HepG2 (cell line): ENCODE data around the gene UGT1A8. TPM values are rescaled to one million over a fixed set of nuclear protein-coding genes. Genes with fewer than 3 reads are reported as not detected.

Experiments used
- ATF5 ChIP-seq: sonication (generic); formaldehyde crosslinking; IDR thresholded peaks from 2 replicates; pipeline ENCODE4 v1.4.0; 2020; ENCODE audit warnings: mild to moderate bottlenecking, low read depth, missing genetic modification reagents
- CEBPG ChIP-seq: IDR thresholded peaks from 2 replicates; pipeline ENCODE4 v1.6.1; 2016
- DBP ChIP-seq: sonication (generic); formaldehyde crosslinking; IDR thresholded peaks from 2 replicates; pipeline ENCODE4 v1.4.0; 2020; ENCODE audit warnings: missing genetic modification reagents; ENCODE audit errors: not compliant biosample characterization
- GTF3A ChIP-seq: sonication (generic); formaldehyde crosslinking; conservative IDR thresholded peaks from 2 replicates; pipeline ENCODE4 v1.4.0; 2020; ENCODE audit warnings: mild to moderate bottlenecking, missing genetic modification reagents
- JUND ChIP-seq: sonication (generic); formaldehyde crosslinking; IDR thresholded peaks from 2 replicates; pipeline ENCODE4 v1.8.0; 2022; ENCODE audit warnings: mild to moderate bottlenecking, missing genetic modification reagents
- KLF13 ChIP-seq: sonication (generic); formaldehyde crosslinking; IDR thresholded peaks from 2 replicates; pipeline ENCODE4 v1.4.0; 2020; ENCODE audit warnings: mild to moderate bottlenecking, missing genetic modification reagents
- MAZ ChIP-seq, 2 experiments: sonication (generic) in 1 of 2; formaldehyde crosslinking in 1 of 2; IDR thresholded peaks; 2 replicates each; pipeline versions ENCODE4 v1.5.0 to v1.6.1; 2012 to 2020; ENCODE audit warnings: low read depth in 2 of 2, mild to moderate bottlenecking in 2 of 2, borderline replicate concordance in 1 of 2, improper control_type of control experiment in 1 of 2, low read length in 1 of 2, missing genetic modification reagents in 1 of 2, moderate library complexity in 1 of 2
- NCOA2 ChIP-seq: sonication (generic); formaldehyde crosslinking; IDR thresholded peaks from 2 replicates; pipeline ENCODE4 v1.8.0; 2022; ENCODE audit warnings: inconsistent platforms
- PBX2 ChIP-seq: IDR thresholded peaks from 2 replicates; pipeline ENCODE4 v1.6.1; 2016; ENCODE audit warnings: control low read depth
- RARA ChIP-seq: IDR thresholded peaks from 2 replicates; pipeline ENCODE4 v1.6.1; 2016; ENCODE audit warnings: missing genetic modification reagents, missing compliant biosample characterization
- SIN3B ChIP-seq: fragments of 150-350 bp; IDR thresholded peaks from 2 replicates; pipeline ENCODE4 v1.6.1; 2014; ENCODE audit warnings: low read length
- SKIL ChIP-seq: sonication (generic); formaldehyde crosslinking; IDR thresholded peaks from 2 replicates; pipeline ENCODE4 v1.8.0; 2022; ENCODE audit warnings: missing genetic modification reagents, mild to moderate bottlenecking, moderate library complexity, borderline replicate concordance
- SP1 ChIP-seq, 2 experiments: fragments of 450-650 bp in 1 of 2; sonication (generic) in 1 of 2; formaldehyde crosslinking in 1 of 2; IDR thresholded peaks; 2 replicates each; pipeline versions ENCODE4 v1.4.0 to v1.6.1; 2016 to 2020; ENCODE audit warnings: missing genetic modification reagents in 1 of 2
- YEATS2 ChIP-seq: sonication (generic); formaldehyde crosslinking; IDR thresholded peaks from 2 replicates; pipeline ENCODE4 v1.4.0; 2020; ENCODE audit warnings: missing genetic modification reagents, borderline replicate concordance
- ZBTB38 ChIP-seq: sonication (generic); formaldehyde crosslinking; IDR thresholded peaks from 2 replicates; pipeline ENCODE4 v1.5.1; 2020; ENCODE audit warnings: mild to moderate bottlenecking, missing genetic modification reagents
- ZBTB39 ChIP-seq: sonication (generic); formaldehyde crosslinking; IDR thresholded peaks from 2 replicates; pipeline ENCODE4 v1.5.0; 2020; ENCODE audit warnings: missing genetic modification reagents
- ZNF510 ChIP-seq: sonication (generic); formaldehyde crosslinking; IDR thresholded peaks from 2 replicates; pipeline ENCODE4 v1.4.0; 2020; ENCODE audit warnings: low read depth, mild to moderate bottlenecking, missing genetic modification reagents
- ZNF564 ChIP-seq: sonication (generic); formaldehyde crosslinking; IDR thresholded peaks from 2 replicates; pipeline ENCODE4 v1.8.1; 2023; ENCODE audit warnings: mild to moderate bottlenecking, missing genetic modification reagents
- ZNF572 ChIP-seq: sonication (generic); formaldehyde crosslinking; IDR thresholded peaks from 2 replicates; pipeline ENCODE4 v1.5.1; 2020; ENCODE audit warnings: mild to moderate bottlenecking, missing genetic modification reagents
- ZNF672 ChIP-seq: sonication (generic); formaldehyde crosslinking; IDR thresholded peaks from 2 replicates; pipeline ENCODE4 v1.8.1; 2022; ENCODE audit warnings: missing genetic modification reagents
- ZNF75D ChIP-seq: sonication (generic); formaldehyde crosslinking; IDR thresholded peaks from 2 replicates; pipeline ENCODE4 v1.8.1; 2023; ENCODE audit warnings: missing genetic modification reagents, mild to moderate bottlenecking, borderline replicate concordance
- ZNF781 ChIP-seq: sonication (generic); formaldehyde crosslinking; IDR thresholded peaks from 2 replicates; pipeline ENCODE4 v1.5.1; 2020; ENCODE audit warnings: borderline replicate concordance, mild to moderate bottlenecking, missing genetic modification reagents; ENCODE audit errors: not compliant biosample characterization
- ZSCAN9 ChIP-seq: IDR thresholded peaks from 2 replicates; pipeline ENCODE4 v1.6.1; 2016; ENCODE audit warnings: borderline replicate concordance
- polyA plus RNA-seq, 8 experiments: library from polyadenylated mRNA; depleted of rRNA in 3 of 8; stranded (reverse) in 7 of 8; unstranded in 1 of 8; fragments of >200 nt; fragmentation: Illumina TruSeq in 4 of 8; extraction: Trizol in 4 of 8; gene quantifications; 2 replicates each; pipeline versions ENCODE4 v1.2.1 to v1.2.3, GENCODE V29; 2011 to 2016; ENCODE audit warnings: low read depth in 4 of 8, missing spikeins in 1 of 8, mixed read lengths in 1 of 8; ENCODE audit not compliant: insufficient read depth in 1 of 8
- total RNA-seq, 5 experiments: library from RNA; depleted of rRNA; stranded (reverse); fragments of >200 nt; fragmentation: Illumina TruSeq; extraction: Trizol; gene quantifications; 2 replicates each; pipeline ENCODE4 v1.2.3, GENCODE V29; 2016; ENCODE audit warnings: low read depth in 1 of 5

The UGT1A8 gene
- total and polyA plus RNA-seq, 2 of the 13 experiments (the other 11 are each of a cell fraction or from before 2014, with no cell fraction given): not detected

- TF ChIP-seq ZBTB39: peak; percentile 41; the same call in 1 of the 2 replicates
- peak; percentile 93 for TF ChIP-seq NCOA2 (CRISPR knock-in tag)
- TF ChIP-seq ZSCAN9 (CRISPR knock-in tag): peak; percentile 85
- TF ChIP-seq ZNF510: no peak
- TF ChIP-seq SKIL: peak; percentile 98
- TF ChIP-seq YEATS2 (CRISPR knock-in tag): peak; percentile 66; the same call in 1 of the 2 replicates
- no peak for TF ChIP-seq ATF5 (CRISPR knock-in tag)
- TF ChIP-seq PBX2: no peak
- peak; percentile 66; the same call in 1 of the 2 replicates for TF ChIP-seq JUND
- peak; percentile 66 for TF ChIP-seq ZNF781 (CRISPR knock-in tag)
- TF ChIP-seq SIN3B: no peak
- TF ChIP-seq ZNF564 (CRISPR knock-in tag): peak; percentile 47; the same call in 1 of the 2 replicates
- TF ChIP-seq GTF3A (CRISPR knock-in tag): no peak
- TF ChIP-seq SP1 (IDR thresholded peaks at IDR 0.05): no peak
- TF ChIP-seq SP1 (CRISPR knock-in tag; IDR thresholded peaks at IDR 0.05): no peak
- TF ChIP-seq CEBPG (CRISPR knock-in tag): peak; percentile 83
- peak; percentile 52 for TF ChIP-seq DBP (CRISPR knock-in tag)
- peak; percentile 100 for TF ChIP-seq RARA
- no peak for TF ChIP-seq KLF13 (CRISPR knock-in tag)
- no peak for TF ChIP-seq ZBTB38 (CRISPR knock-in tag)
- no peak for TF ChIP-seq ZNF572 (CRISPR knock-in tag)
- TF ChIP-seq ZNF75D: no peak
- no peak for TF ChIP-seq MAZ (IDR thresholded peaks at IDR 0.05; ENCODE audit: borderline replicate concordance, low read depth, low read length)
- TF ChIP-seq MAZ (CRISPR knock-in tag; IDR thresholded peaks at IDR 0.05; ENCODE audit: low read depth): peak; percentile 58; the same call in 1 of the 2 replicates
- no peak for TF ChIP-seq ZNF672
These were observed 127.8 kb downstream of the UGT1A8 start (continued) for GRCh38 chr2:233745073-233745755.
